Fibroblast of lung (primary cell): ENCODE data around the gene ATF7IP. TPM values are rescaled to one million over a fixed set of nuclear protein-coding genes. Genes with fewer than 3 reads are reported as not detected.
A peak's percentile ranks its signal among the peaks of the same experiment; 100 is the strongest.

Experiments used
- DNase-seq, 2 donors: peaks; one replicate each; pipeline versions ENCODE4 v3.0.0 to v3.0.0-alpha.2; 2010; ENCODE audit warnings: low read depth in 2 of 2
- H2AFZ ChIP-seq: 2 replicates; pipeline ENCODE4 v1.5.1; 2012; ENCODE audit warnings: low read length, control low read depth, inconsistent platforms
- H3K27ac ChIP-seq: 2 replicates; pipeline ENCODE4 v1.5.1; 2011; ENCODE audit warnings: low read length, control low read depth; ENCODE audit not compliant: insufficient read depth
- H3K27me3 ChIP-seq: 2 replicates; pipeline ENCODE4 v1.5.1; 2011; ENCODE audit warnings: mild to moderate bottlenecking, low read length; ENCODE audit not compliant: control insufficient read depth, insufficient read depth
- H3K36me3 ChIP-seq: 2 replicates; pipeline ENCODE4 v1.5.1; 2011; ENCODE audit warnings: low read length; ENCODE audit not compliant: control insufficient read depth, insufficient read depth
- H3K4me1 ChIP-seq: 2 replicates; pipeline ENCODE4 v1.5.1; 2011; ENCODE audit warnings: low read length; ENCODE audit not compliant: control insufficient read depth, insufficient read depth; ENCODE audit errors: extremely low read depth
- H3K4me2 ChIP-seq: 2 replicates; pipeline ENCODE4 v1.5.1; 2011; ENCODE audit warnings: low read length, control low read depth; ENCODE audit not compliant: insufficient read depth; ENCODE audit errors: extremely low read depth
- H3K4me3 ChIP-seq, 4 experiments: fragments of 200-600 bp in 1 of 4; sonication (generic) in 1 of 4; replicated peaks in 1 of 4; 2 replicates each; pipeline ENCODE4 v1.5.1; 2011 to 2016; ENCODE audit warnings: low read length in 4 of 4, low read depth in 3 of 4, mild to moderate bottlenecking in 3 of 4, control low read depth in 2 of 4, inconsistent platforms in 1 of 4, mixed read lengths in 1 of 4; ENCODE audit not compliant: insufficient read depth in 1 of 4; ENCODE audit errors: control extremely low read depth in 1 of 4
- H3K79me2 ChIP-seq: 2 replicates; pipeline ENCODE4 v1.5.1; 2012; ENCODE audit warnings: mild to moderate bottlenecking, low read length, inconsistent platforms; ENCODE audit not compliant: control insufficient read depth, insufficient read depth
- H3K9ac ChIP-seq: 2 replicates; pipeline ENCODE4 v1.5.1; 2011; ENCODE audit warnings: mild to moderate bottlenecking, low read length, control low read depth; ENCODE audit not compliant: insufficient read depth
- H3K9me3 ChIP-seq: 2 replicates; pipeline ENCODE4 v1.5.1; 2012; ENCODE audit warnings: low read depth, low read length; ENCODE audit not compliant: control insufficient read depth, insufficient read depth
- H4K20me1 ChIP-seq: 2 replicates; pipeline ENCODE4 v1.5.1; 2011; ENCODE audit warnings: low read length; ENCODE audit not compliant: control insufficient read depth, insufficient read depth; ENCODE audit errors: extremely low read depth
- EZH2 ChIP-seq: IDR thresholded peaks from 2 replicates; pipeline ENCODE4 v1.5.1; 2012; ENCODE audit warnings: low read length, control low read depth, mild to moderate bottlenecking; ENCODE audit errors: missing control alignments
- polyA plus RNA-seq, 2 donors: library from polyadenylated mRNA; depleted of rRNA in 1 of 2; stranded (reverse) in 1 of 2; unstranded in 1 of 2; fragments of >200 nt; gene quantifications; 2 replicates each; pipeline ENCODE4 v1.2.1, GENCODE V29; 2011 to 2012; ENCODE audit warnings: missing spikeins in 1 of 2
- total RNA-seq: library from RNA; depleted of rRNA; stranded (reverse); fragments of >200 nt; gene quantifications from 2 replicates; pipeline ENCODE4 v1.2.1, GENCODE V29; 2014
- TF ChIP-seq, protein P1 (sequence below), 2 donors: IDR thresholded peaks in 1 of 2; conservative IDR thresholded peaks in 1 of 2; 1 replicate in 1 of 2; 2 replicates in 1 of 2; pipeline ENCODE4 v1.5.1; 2011 to 2012; ENCODE audit warnings: low read length in 2 of 2, control low read depth in 1 of 2, inconsistent platforms in 1 of 2, low read depth in 1 of 2, mild to moderate bottlenecking in 1 of 2

The ATF7IP gene
- total and polyA plus RNA-seq, 2 donors (not counting 1 experiment from before 2014, with no cell fraction given): 13.1 to 18.0 TPM

DNA sequence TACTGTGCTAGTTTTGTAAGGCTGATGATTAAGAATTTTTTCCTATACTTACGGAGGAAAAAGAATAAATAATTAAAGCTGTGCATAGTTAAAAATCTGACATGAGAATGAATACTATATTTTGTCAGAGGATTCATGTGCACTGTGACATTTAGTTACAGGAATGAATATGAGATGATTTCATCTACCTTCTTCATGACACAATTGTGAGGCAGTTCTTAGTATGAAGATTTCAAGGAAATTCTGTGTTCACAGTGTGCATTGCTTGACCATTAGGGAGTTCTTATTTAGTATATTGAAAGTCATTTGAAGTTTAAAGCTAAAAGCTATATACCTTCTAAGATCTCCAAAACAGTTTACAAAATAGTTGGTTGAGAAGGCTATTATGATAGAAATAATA is 70.1 kb downstream of the ATF7IP start:
- no peaks in the 10 kb centered on the region for H3K9me3 ChIP-seq
- H3K27me3 ChIP-seq: no peaks in the 10 kb centered on the region
- H4K20me1 ChIP-seq: no peaks in the 10 kb centered on the region
- no peak overlapping the region for H3K4me3 ChIP-seq
- H3K4me1 ChIP-seq: no peaks in the 10 kb centered on the region
- no peak overlapping the region for H3K9ac ChIP-seq
- H2AFZ ChIP-seq: no peak overlapping the region
- H3K4me2 ChIP-seq: no peak overlapping the region
- H3K27ac ChIP-seq: no peak overlapping the region
- no peak for DNase-seq
- no peak for TF ChIP-seq EZH2
- TF ChIP-seq, protein P1, sequence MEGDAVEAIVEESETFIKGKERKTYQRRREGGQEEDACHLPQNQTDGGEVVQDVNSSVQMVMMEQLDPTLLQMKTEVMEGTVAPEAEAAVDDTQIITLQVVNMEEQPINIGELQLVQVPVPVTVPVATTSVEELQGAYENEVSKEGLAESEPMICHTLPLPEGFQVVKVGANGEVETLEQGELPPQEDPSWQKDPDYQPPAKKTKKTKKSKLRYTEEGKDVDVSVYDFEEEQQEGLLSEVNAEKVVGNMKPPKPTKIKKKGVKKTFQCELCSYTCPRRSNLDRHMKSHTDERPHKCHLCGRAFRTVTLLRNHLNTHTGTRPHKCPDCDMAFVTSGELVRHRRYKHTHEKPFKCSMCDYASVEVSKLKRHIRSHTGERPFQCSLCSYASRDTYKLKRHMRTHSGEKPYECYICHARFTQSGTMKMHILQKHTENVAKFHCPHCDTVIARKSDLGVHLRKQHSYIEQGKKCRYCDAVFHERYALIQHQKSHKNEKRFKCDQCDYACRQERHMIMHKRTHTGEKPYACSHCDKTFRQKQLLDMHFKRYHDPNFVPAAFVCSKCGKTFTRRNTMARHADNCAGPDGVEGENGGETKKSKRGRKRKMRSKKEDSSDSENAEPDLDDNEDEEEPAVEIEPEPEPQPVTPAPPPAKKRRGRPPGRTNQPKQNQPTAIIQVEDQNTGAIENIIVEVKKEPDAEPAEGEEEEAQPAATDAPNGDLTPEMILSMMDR (conservative IDR thresholded peaks at IDR 0.05 in 1 of 2, IDR thresholded peaks at IDR 0.05 in 1 of 2; ENCODE audit: low read depth in 1 of 2, low read length in 2 of 2): no peak
- H3K79me2 ChIP-seq: peaks cover 18% of the 10 kb centered on the region
- H3K36me3 ChIP-seq: peaks cover 1% of the 10 kb centered on the region

DNA sequence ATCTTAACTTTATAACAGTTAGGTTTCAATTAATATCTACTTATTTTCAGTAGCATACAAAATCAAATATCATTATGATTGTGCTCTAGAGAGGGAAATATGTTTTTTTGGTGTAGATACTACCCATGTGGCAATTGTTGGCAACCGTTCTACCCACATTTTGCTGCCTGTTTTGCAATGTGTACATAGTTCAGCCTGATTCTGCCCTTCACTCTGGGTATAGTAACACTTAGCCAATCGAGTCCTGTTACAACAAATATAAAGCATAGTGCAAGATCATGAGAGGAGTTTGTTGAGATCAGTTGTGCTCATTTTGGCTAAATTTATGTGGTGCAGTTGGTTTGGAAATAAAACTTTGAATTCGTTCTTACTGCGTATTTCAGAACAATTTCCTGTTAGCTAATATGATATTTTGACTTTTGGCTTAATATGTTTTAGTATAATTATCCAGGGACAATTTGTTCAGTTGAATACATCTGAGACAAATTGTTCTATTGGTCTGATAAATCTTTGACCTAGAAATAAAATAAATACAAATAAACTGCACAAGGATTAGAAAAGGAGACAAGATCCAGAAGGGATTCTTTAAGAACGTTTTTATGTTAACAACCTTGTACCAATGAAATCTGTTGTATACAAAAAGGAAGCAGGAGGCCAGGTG is 76.9 kb downstream of the ATF7IP start:
- no peak overlapping the region for H3K4me2 ChIP-seq
- no peaks in the 10 kb centered on the region for H3K79me2 ChIP-seq
- TF ChIP-seq EZH2: no peak
- TF ChIP-seq, protein P1 (conservative IDR thresholded peaks at IDR 0.05 in 1 of 2, IDR thresholded peaks at IDR 0.05 in 1 of 2; ENCODE audit: low read depth in 1 of 2, low read length in 2 of 2): no peak
- H3K27me3 ChIP-seq: no peaks in the 10 kb centered on the region
- H3K4me1 ChIP-seq: no peaks in the 10 kb centered on the region
- no peak overlapping the region for H3K4me3 ChIP-seq
- no peaks in the 10 kb centered on the region for H4K20me1 ChIP-seq
- H3K27ac ChIP-seq: no peak overlapping the region
- no peak overlapping the region for H2AFZ ChIP-seq
- no peak overlapping the region for H3K9ac ChIP-seq
- DNase-seq: peak in 1 of 2 donors; percentile 59
- H3K36me3 ChIP-seq: no peaks in the 10 kb centered on the region
- no peaks in the 10 kb centered on the region for H3K9me3 ChIP-seq

DNA sequence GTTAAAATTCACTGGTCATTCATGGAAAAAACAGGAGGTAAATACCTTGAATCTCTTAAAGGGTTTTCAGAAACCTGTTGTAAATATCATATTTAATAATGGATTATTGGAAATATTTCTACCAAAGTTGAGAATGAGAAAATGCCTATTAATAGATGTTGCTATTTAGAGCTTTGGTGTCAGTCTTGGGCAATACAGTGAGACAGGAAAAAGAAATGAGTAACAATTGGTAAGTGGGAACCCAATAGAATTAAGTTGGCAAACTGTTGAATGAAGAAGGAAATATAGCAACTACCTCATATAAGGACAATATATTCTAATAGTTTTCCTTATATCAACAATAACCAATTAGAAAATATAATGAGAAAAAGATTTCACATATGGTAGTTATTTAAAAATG is 78.0 kb downstream of the ATF7IP start:
- no peaks in the 10 kb centered on the region for H3K4me1 ChIP-seq
- DNase-seq: peak in 1 of 2 donors; percentile 18
- no peak overlapping the region for H3K4me2 ChIP-seq
- H3K36me3 ChIP-seq: no peaks in the 10 kb centered on the region
- no peaks in the 10 kb centered on the region for H3K9me3 ChIP-seq
- H3K27me3 ChIP-seq: no peaks in the 10 kb centered on the region
- no peaks in the 10 kb centered on the region for H3K79me2 ChIP-seq
- H3K4me3 ChIP-seq: no peak overlapping the region
- H3K9ac ChIP-seq: no peak overlapping the region
- no peaks in the 10 kb centered on the region for H4K20me1 ChIP-seq
- TF ChIP-seq, protein P1 (conservative IDR thresholded peaks at IDR 0.05 in 1 of 2, IDR thresholded peaks at IDR 0.05 in 1 of 2; ENCODE audit: low read depth in 1 of 2, low read length in 2 of 2): no peak
- no peak for TF ChIP-seq EZH2
- no peak overlapping the region for H3K27ac ChIP-seq
- H2AFZ ChIP-seq: no peak overlapping the region
